Ovary (tissue), 9 donors: Measurements from ENCODE around the gene C10orf105. TPM values are rescaled to one million over a fixed set of nuclear protein-coding genes. Genes with fewer than 3 reads are reported as not detected.

Experiments
- DNase-seq, 5 donors: peaks; one replicate each; pipeline ENCODE4 v3.0.0-alpha.2; 2019 to 2020
- H3K27ac ChIP-seq, 2 donors: fragments of 200-600 bp; one replicate each; pipeline versions ENCODE4 v1.5.1 to v1.8.0; 2019 to 2022
- H3K27me3 ChIP-seq: fragments of 200-600 bp; one replicate; pipeline ENCODE4 v1.8.0; 2022
- H3K36me3 ChIP-seq: fragments of 200-600 bp; sonication (generic); one replicate; pipeline ENCODE4 v1.5.1; 2019
- H3K4me1 ChIP-seq: one replicate; pipeline ENCODE4 v1.8.1; 2013; ENCODE audit warnings: mild to moderate bottlenecking, moderate library complexity; ENCODE audit not compliant: insufficient read depth
- H3K4me3 ChIP-seq: fragments of 200-600 bp; sonication (generic); one replicate; pipeline ENCODE4 v1.5.1; 2017
- H3K9me3 ChIP-seq, 2 donors: fragments of 200-600 bp in 1 of 2; sonication (generic) in 1 of 2; one replicate each; pipeline versions ENCODE4 v1.5.1 to v1.8.1; 2013 to 2019; ENCODE audit warnings: mild to moderate bottlenecking in 1 of 2, moderate library complexity in 1 of 2
- CTCF ChIP-seq, 3 donors: fragments of 450-650 bp in 2 of 3; fragments of 200-600 bp in 1 of 3; IDR thresholded peaks; one replicate each; pipeline versions ENCODE4 v1.5.1 to v1.8.0; 2016 to 2022; ENCODE audit warnings: antibody characterized with exemption in 3 of 3, mild to moderate bottlenecking in 1 of 3
- EP300 ChIP-seq: sonication (generic); formaldehyde crosslinking; IDR thresholded peaks from one replicate; pipeline ENCODE4 v1.6.1; 2017; ENCODE audit warnings: antibody characterized with exemption
- POLR2A ChIP-seq: fragments of 450-650 bp; IDR thresholded peaks from one replicate; pipeline ENCODE4 v1.6.1; 2017; ENCODE audit warnings: antibody characterized with exemption, mild to moderate bottlenecking, moderate library complexity
- WGBS, 3 donors: extraction: QIAGEN DNeasy Blood & Tissue Kit in 1 of 3; methylation state at CpG; one replicate each; pipeline versions ENCODE4 v1.1.5 to v1.1.7; 2013 to 2017; 5-methylcytosine and 5-hydroxymethylcytosine counted together
- intact Hi-C, 4 donors: fragments of 100-400 bp; cut with DNase I; formaldehyde crosslinking; loops; one replicate each; pipeline versions ENCODE4 v1.11.0 to v1.15.1; 2022 to 2023
- polyA plus RNA-seq, 2 donors: library from polyadenylated mRNA; stranded (reverse); fragments of 200-250 nt in 1 of 2; fragments of 350-450 nt in 1 of 2; fragmentation: Illumina TruSeq in 1 of 2; extraction: RNeasy Lipid Tissue Mini Kit (QIAGEN cat#74804) in 1 of 2; gene quantifications; one replicate each; pipeline ENCODE4 v1.2.3, GENCODE V29; 2013 to 2014
- total RNA-seq, 7 donors: library from RNA; depleted of rRNA in 2 of 7; stranded (reverse); fragments of >200 nt in 2 of 7; fragmentation: NEBNext Ultra II Directional in 3 of 7; extraction: Animal tissue kit (Norgen Biotek cat#: 25700) in 3 of 7; gene quantifications; one replicate each; pipeline versions ENCODE4 v1.1.0 to v1.2.4, GENCODE V29; 2016 to 2023
- donor health status: DM: no; HTN: no; CAD: no; lungs with moderate emphysema.
- donor health status: DM: no; HTN: no; CAD: no.
- donor health status: Bipolar disorder and iron deficiency.
- donor health status: DM: yes; HTN: yes; CAD: no.
- donor health status: DM: no; HTN: no; CAD: no.
- donor health status: DM: yes; HTN: yes; CAD: no.

Gene C10orf105
- total and polyA plus RNA-seq, 9 donors: 0.11 to 0.45 (median 0.27) TPM

- no peak for DNase-seq
- Histone ChIP-seq H3K4me1 (peaks cover 12% of the 10 kb centered on the region), H3K27me3 (no peaks in the 10 kb centered on the region), H3K27ac (no peak overlapping the region), H3K36me3 (no peaks in the 10 kb centered on the region), H3K4me3 (no peak overlapping the region), H3K9me3 (no peaks in the 10 kb centered on the region)
- intact Hi-C loops: loop anchor here (2.0 to 10.0 kb wide), 5 partner anchors 312 to 397 kb away; partner anchors contain the start of genes CDH23 (in 1 of the 4) and SLC29A3 (in 1 of the 4)
- 67 to 74% (median 72%) methylated on average over 25 to 28 of the region's 28 CpGs for WGBS, 3 donors
- TF ChIP-seq POLR2A: no peak
- no peak for TF ChIP-seq EP300
- no peak for TF ChIP-seq CTCF (IDR thresholded peaks at IDR 0.05)
Measured at GRCh38 chr10:71708897-71709882, 10.4 kb downstream of the C10orf105 start.

GRCh38 chr10:71708301-71708703 is 11.3 kb downstream of the C10orf105 start:
- H3K4me1 ChIP-seq: peaks cover 6% of the 10 kb centered on the region
- no peaks in the 10 kb centered on the region for H3K27me3 ChIP-seq
- 16 to 18% (median 16%) methylated on average over 10 of the region's 10 CpGs for WGBS, 3 donors
- DNase-seq: peak; percentile 48 to 83 (median 74)
- intact Hi-C loops: loop anchor here (2.0 to 10.0 kb wide), 5 partner anchors 311 to 396 kb away; partner anchors contain the start of genes CDH23 (in 1 of the 4) and SLC29A3 (in 1 of the 4)
- peak; percentile 65 to 87 (median 67) for TF ChIP-seq CTCF (IDR thresholded peaks at IDR 0.05)
- no peak for TF ChIP-seq POLR2A
- H3K27ac ChIP-seq: no peak overlapping the region
- H3K36me3 ChIP-seq: no peaks in the 10 kb centered on the region
- H3K4me3 ChIP-seq: no peak overlapping the region
- no peaks in the 10 kb centered on the region for H3K9me3 ChIP-seq

GRCh38 chr10:71707240-71707789 is 12.3 kb downstream of the C10orf105 start:
- intact Hi-C loops: loop anchor here (5.0 to 10.0 kb wide), 4 partner anchors 310 to 395 kb away; partner anchors contain the start of genes CDH23 (in 1 of the 4) and SLC29A3 (in 1 of the 4)

GRCh38 chr10:71706216-71707121 is 13.1 kb downstream of the C10orf105 start:
- Histone ChIP-seq H3K27me3 (no peaks in the 10 kb centered on the region), H3K27ac (no peak overlapping the region), H3K4me1 (no peaks in the 10 kb centered on the region), H3K9me3 (no peaks in the 10 kb centered on the region), H3K36me3 (no peaks in the 10 kb centered on the region), H3K4me3 (no peak overlapping the region)
- intact Hi-C loops: loop anchor here (5.0 to 10.0 kb wide), 4 partner anchors 309 to 394 kb away; partner anchors contain the start of genes CDH23 (in 1 of the 4) and SLC29A3 (in 1 of the 4)
- 93 to 94% (median 93%) methylated on average over 35 of the region's 35 CpGs for WGBS, 3 donors
- TF ChIP-seq EP300 (no peak), CTCF (IDR thresholded peaks at IDR 0.05) (no peak), POLR2A (no peak)
- DNase-seq: no peak

More at GRCh38 chr10:71707240-71707789, 12.3 kb downstream of the C10orf105 start:
- no peak for TF ChIP-seq EP300
- no peak overlapping the region for H3K4me3 ChIP-seq
- no peaks in the 10 kb centered on the region for H3K27me3 ChIP-seq
- H3K4me1 ChIP-seq: peaks cover under 1% of the 10 kb centered on the region
- H3K36me3 ChIP-seq: no peaks in the 10 kb centered on the region
- H3K9me3 ChIP-seq: no peaks in the 10 kb centered on the region
- 95 to 99% (median 95%) methylated on average over 5 of the region's 5 CpGs for WGBS, 3 donors
- H3K27ac ChIP-seq: no peak overlapping the region
- no peak for DNase-seq
